ENCODE results near the gene ETNK2. TPM values are rescaled to one million over a fixed set of nuclear protein-coding genes. Genes with fewer than 3 reads are reported as not detected.
A peak's percentile ranks its signal among the peaks of the same experiment; 100 is the strongest.

The ETNK2 gene
- total RNA-seq, 2 experiments from 2014 or later: 0.77 to 0.93 TPM

DNA sequence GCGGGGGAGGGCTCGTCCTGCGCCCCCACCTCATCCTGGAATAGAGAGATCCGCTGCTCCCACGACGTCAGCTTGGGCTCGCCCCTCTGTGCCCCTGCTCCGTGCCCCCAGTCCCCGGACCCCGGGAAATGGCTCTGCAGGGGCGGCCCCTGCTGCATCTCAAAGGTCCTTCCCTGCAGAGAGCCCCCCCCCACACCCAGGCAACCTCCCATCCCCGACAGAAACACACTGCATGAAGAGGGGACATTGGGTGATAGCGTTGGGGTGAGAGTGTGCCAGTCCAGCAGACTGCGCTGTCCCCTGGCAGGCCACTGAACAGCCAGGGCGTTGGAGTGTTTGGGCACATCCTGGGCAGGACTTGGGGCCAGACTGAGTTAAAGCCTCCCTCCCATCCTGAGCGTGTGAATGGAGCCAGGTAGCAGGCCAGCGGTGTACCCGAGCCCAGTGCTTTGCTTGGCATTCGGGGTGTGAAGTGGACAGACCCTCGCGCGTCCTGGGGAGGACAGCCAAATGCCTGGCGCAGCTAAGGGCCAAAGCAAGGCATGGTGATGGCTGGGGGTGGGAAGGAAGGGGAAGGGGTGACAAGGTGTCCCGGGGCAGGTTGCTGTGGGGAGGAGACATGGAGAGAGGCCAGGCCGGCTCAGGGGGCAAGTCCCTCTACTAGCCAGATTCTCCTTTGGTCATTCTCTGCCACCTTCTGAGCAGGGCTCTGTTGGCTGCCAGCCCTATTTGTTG, 633 bp upstream of the ETNK2 start:
- H3K4me1 Mint-ChIP-seq (ENCODE audit: low read depth): no peaks in the 10 kb centered on the region
- H3K36me3 Mint-ChIP-seq (ENCODE audit: low read depth): no peaks in the 10 kb centered on the region
- no peaks in the 10 kb centered on the region for H3K27me3 Mint-ChIP-seq (ENCODE audit: low read depth)
- no peak for DNase-seq
- CTCF ChIA-PET: interaction anchor here (1.0 to 1.8 kb wide), 4 partner anchors 10 to 246 kb away, joined by 3 to 7 read pairs (median 5); no protein-coding TSS in a partner anchor
- no peaks in the 10 kb centered on the region for H3K9me3 Mint-ChIP-seq
- H3K4me3 Mint-ChIP-seq: peak overlapping the region; percentile 66
- H3K27ac Mint-ChIP-seq: no peak overlapping the region
- intact Hi-C loops (cut with micrococcal nuclease): no loop called here

DNA sequence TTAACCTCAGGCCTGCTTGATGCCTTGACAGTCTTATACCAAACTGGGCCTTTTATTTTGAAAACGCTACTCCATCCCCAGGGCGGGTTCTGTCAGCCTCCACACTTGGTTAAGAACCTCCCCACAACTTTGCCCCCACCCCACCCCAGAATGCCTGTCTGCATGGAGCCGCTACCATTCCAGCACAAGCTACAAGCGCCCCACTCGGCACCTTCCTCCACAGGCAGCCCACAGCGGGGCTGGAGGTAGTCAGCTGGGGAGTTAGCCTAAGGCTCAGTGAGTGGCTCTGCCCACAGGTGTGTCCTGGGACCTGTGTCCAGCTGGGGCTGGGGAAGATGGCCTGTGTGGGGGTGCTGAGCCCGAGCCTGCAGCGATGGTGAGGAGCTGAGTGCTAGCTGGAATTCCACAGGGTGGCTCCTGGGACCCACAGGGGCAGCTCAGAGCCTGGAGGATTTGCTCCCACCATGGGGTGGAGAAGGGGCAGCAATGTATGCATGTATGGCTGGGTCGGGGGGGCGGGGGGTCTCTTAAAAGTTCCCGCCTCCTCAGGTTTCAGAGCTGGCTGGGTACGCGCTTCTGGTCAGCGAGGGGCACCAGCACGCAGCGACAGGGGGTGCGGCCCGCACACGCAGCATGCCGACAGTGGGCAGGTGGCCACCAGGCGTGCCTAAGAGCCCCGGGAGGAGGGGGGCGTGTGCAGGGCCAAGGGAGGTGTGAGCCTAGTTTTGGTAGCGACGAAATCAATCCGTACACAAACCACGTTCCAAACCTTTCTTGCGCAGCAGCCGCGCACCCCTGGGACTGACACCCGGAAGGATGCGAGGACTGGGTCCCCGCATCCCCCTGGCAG, 917 bp downstream of the ETNK2 start:
- intact Hi-C loops (cut with micrococcal nuclease): no loop called here
- H3K4me3 Mint-ChIP-seq: peak overlapping the region; percentile 58
- H3K9me3 Mint-ChIP-seq: no peaks in the 10 kb centered on the region
- no peaks in the 10 kb centered on the region for H3K4me1 Mint-ChIP-seq (ENCODE audit: low read depth)
- H3K36me3 Mint-ChIP-seq (ENCODE audit: low read depth): no peaks in the 10 kb centered on the region
- no peak for DNase-seq
- CTCF ChIA-PET: interaction anchor here (0.9 to 1.8 kb wide), 5 partner anchors 10 to 248 kb away, joined by 3 to 7 read pairs (median 3); no protein-coding TSS in a partner anchor
- no peaks in the 10 kb centered on the region for H3K27me3 Mint-ChIP-seq (ENCODE audit: low read depth)
- no peak overlapping the region for H3K27ac Mint-ChIP-seq

- Mint-ChIP-seq H3K27me3 (ENCODE audit: low read depth) (no peaks in the 10 kb centered on the region), H3K4me3 (peak overlapping the region; percentile 13), H3K36me3 (ENCODE audit: low read depth) (no peaks in the 10 kb centered on the region), H3K4me1 (ENCODE audit: low read depth) (no peaks in the 10 kb centered on the region), H3K27ac (no peak overlapping the region), H3K9me3 (no peaks in the 10 kb centered on the region)
- intact Hi-C loops (cut with micrococcal nuclease): no loop called here
- no peak for DNase-seq
- CTCF ChIA-PET: interaction anchor here (1.0 to 1.2 kb wide), 3 partner anchors 9 to 248 kb away, joined by 3 read pairs; no protein-coding TSS in a partner anchor
Measured at GRCh38 chr1:204149635-204150565, 1.9 kb downstream of the ETNK2 start.

DNA sequence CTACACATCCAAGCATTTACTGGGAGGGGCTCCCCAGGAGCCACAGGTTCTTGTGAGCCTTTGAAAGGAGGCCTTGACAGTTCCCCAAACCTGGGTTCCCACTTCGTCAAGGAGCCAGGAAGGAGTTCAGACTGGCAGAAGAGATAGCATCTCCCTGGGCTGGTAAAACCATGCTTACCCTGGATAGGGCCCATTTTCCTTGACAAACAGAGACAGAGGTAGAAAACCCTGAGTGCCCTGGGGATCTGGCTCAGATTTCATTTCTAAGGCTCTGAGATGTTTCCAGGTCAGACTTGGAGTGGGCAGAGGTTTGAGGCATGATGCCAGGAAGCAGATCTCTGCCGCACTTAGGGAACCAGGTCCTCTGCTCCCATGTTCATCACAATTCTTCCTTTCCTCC, 2.7 kb downstream of the ETNK2 start:
- no peak for DNase-seq
- intact Hi-C loops (cut with micrococcal nuclease): no loop called here
- Mint-ChIP-seq H3K27me3 (ENCODE audit: low read depth) (no peaks in the 10 kb centered on the region), H3K4me1 (ENCODE audit: low read depth) (no peaks in the 10 kb centered on the region), H3K36me3 (ENCODE audit: low read depth) (no peaks in the 10 kb centered on the region), H3K27ac (no peak overlapping the region), H3K9me3 (no peaks in the 10 kb centered on the region), H3K4me3 (no peak overlapping the region)
- CTCF ChIA-PET: interaction anchor here (1.2 kb wide), 1 partner anchor 249 kb away, joined by 3 read pairs; no protein-coding TSS in a partner anchor

DNA sequence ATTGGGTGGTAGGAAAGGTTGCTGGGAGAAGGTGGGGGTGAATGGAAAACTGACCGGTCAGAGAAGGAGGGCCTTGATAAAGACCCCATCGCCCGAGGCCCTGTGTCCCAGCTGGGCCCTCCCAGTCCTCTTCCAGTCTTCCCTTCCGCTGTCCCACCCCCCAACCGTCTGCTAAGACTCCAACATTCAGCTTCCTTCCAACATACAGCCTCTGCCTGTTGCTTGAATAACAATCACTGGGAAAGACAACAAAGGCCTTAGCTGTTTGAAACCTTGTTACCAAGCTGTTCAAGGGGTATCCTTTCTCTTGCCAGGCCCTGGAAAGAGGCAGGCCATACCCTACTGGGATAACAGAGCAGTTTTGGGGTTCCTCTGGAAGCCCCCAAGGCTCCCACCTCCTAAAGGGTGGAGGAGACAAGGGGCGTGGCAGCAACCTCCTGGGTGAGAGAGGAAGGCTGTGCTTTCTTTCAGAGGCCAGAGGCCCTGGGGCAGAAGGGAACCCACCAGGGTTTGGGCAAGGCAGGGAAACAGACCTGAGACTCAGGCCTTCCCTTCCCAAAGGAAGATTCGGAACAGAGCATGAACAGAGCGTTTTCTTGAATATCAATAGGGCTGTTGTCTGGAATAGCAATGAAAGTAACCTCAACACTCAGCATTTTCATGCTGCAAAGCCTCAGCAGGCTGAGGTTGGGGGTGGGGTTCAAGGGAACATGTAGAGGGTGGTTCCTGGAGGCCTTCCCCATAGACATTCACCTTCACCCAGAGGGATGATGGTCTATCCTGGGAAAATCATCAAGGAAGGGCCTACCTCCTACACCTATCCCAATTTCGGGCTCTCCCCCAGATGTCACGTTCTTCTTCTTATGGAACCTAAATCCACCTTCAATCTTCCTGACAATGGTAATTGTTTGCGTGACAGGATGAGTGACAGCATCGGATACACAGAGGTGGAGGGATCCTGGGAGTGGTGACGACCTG, 4.1 kb downstream of the ETNK2 start:
- H3K4me3 Mint-ChIP-seq: no peak overlapping the region
- CTCF ChIA-PET: interaction anchor here (0.5 to 0.6 kb wide), 2 partner anchors 17 to 18 kb away, joined by 3 read pairs; no protein-coding TSS in a partner anchor

GRCh38 chr1:204146965-204147364, 4.9 kb downstream of the ETNK2 start:
- DNase-seq: no peak
- Mint-ChIP-seq H3K27ac (no peak overlapping the region), H3K4me1 (ENCODE audit: low read depth) (no peaks in the 10 kb centered on the region), H3K9me3 (no peaks in the 10 kb centered on the region), H3K36me3 (ENCODE audit: low read depth) (no peaks in the 10 kb centered on the region), H3K27me3 (ENCODE audit: low read depth) (no peaks in the 10 kb centered on the region), H3K4me3 (no peak overlapping the region)
- intact Hi-C loops (cut with micrococcal nuclease): no loop called here
- CTCF ChIA-PET: interaction anchor here (0.5 kb wide), 1 partner anchor 19 kb away, joined by 3 read pairs; no protein-coding TSS in a partner anchor

More for the DNA sequence above, 4.1 kb downstream of the ETNK2 start:
- no peak for DNase-seq
- Mint-ChIP-seq H3K27ac (peak overlapping the region; percentile 28), H3K36me3 (ENCODE audit: low read depth) (no peaks in the 10 kb centered on the region), H3K9me3 (no peaks in the 10 kb centered on the region), H3K27me3 (ENCODE audit: low read depth) (no peaks in the 10 kb centered on the region), H3K4me1 (ENCODE audit: low read depth) (no peaks in the 10 kb centered on the region)
- intact Hi-C loops (cut with micrococcal nuclease): no loop called here

DNA sequence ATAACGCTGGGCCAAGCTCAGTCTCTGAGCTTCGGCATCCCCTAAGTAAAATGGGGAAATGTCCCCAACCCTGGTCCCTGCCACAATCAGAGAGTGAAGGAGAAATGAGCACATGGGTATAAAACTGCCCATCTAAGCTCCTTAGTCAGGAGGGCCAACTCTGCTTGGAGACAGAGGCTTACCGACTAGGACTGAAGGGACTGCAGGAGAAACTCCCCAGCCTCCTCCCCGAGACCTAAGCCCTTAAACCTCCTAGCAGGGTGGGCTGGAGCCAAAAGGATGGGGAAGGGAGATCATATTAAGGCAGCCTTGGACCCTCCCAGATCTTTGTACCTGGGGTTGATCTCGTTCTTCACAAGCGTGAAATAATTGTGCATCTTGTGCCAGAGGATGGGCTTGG, 5.5 kb downstream of the ETNK2 start:
- CTCF ChIA-PET: no interaction called here
- no peaks in the 10 kb centered on the region for H3K9me3 Mint-ChIP-seq
- intact Hi-C loops (cut with micrococcal nuclease): no loop called here
- DNase-seq: no peak
- no peaks in the 10 kb centered on the region for H3K4me1 Mint-ChIP-seq (ENCODE audit: low read depth)
- H3K27me3 Mint-ChIP-seq (ENCODE audit: low read depth): no peaks in the 10 kb centered on the region
- no peak overlapping the region for H3K4me3 Mint-ChIP-seq
- no peak overlapping the region for H3K27ac Mint-ChIP-seq
- H3K36me3 Mint-ChIP-seq (ENCODE audit: low read depth): no peaks in the 10 kb centered on the region

DNA sequence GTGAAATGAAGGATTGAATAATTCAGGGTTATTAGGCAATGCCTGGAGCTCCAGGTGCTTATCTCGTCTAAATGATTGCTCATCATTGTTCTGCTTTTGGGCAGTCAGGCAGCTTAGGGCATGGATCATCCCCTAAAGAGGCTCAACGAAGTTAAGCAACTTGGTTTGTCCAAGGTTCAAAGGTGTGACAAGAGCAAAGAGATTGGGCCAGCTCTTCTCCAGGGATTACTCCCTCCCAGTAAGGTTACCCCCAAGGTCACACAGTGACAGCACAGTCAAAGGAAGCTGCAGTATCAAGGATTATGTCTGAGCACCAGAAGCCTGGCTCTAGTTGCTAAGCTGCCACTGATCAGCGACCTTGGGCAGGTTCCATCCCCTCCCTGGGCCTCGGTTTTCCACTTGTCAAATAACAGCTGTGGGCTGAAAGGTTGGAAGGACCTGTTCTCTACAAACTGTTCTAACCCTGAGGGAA, 6.8 kb downstream of the ETNK2 start:
- intact Hi-C loops (cut with micrococcal nuclease): no loop called here
- CTCF ChIA-PET: interaction anchor here (1.0 to 1.8 kb wide), 2 partner anchors 16 to 62 kb away, joined by 3 to 7 read pairs; no protein-coding TSS in a partner anchor

GRCh38 chr1:204143276-204144041, 8.4 kb downstream of the ETNK2 start:
- no peak overlapping the region for H3K4me3 Mint-ChIP-seq
- no peak for DNase-seq
- no peaks in the 10 kb centered on the region for H3K9me3 Mint-ChIP-seq
- intact Hi-C loops (cut with micrococcal nuclease): no loop called here
- H3K27ac Mint-ChIP-seq: no peak overlapping the region
- no peaks in the 10 kb centered on the region for H3K4me1 Mint-ChIP-seq (ENCODE audit: low read depth)
- H3K27me3 Mint-ChIP-seq (ENCODE audit: low read depth): no peaks in the 10 kb centered on the region
- CTCF ChIA-PET: interaction anchor here (0.6 to 1.8 kb wide), 4 partner anchors 14 to 278 kb away, joined by 3 to 7 read pairs (median 4); no protein-coding TSS in a partner anchor
- no peaks in the 10 kb centered on the region for H3K36me3 Mint-ChIP-seq (ENCODE audit: low read depth)

More for the DNA sequence above, 6.8 kb downstream of the ETNK2 start:
- Mint-ChIP-seq H3K9me3 (no peaks in the 10 kb centered on the region), H3K4me3 (no peak overlapping the region), H3K36me3 (ENCODE audit: low read depth) (no peaks in the 10 kb centered on the region), H3K27me3 (ENCODE audit: low read depth) (no peaks in the 10 kb centered on the region), H3K27ac (no peak overlapping the region), H3K4me1 (ENCODE audit: low read depth) (no peaks in the 10 kb centered on the region)
- no peak for DNase-seq
